Activated CD4-positive, alpha-beta T cell treated with anti-CD3 and anti-CD28 coated beads, Interleukin-2, amount 50 U/mL, for 16 hours (primary cell): ENCODE results near the gene SFT2D1.

Experiments
- DNase-seq: peaks from one replicate; pipeline ENCODE4 v3.0.0-alpha.2; 2020

SFT2D1 gene

DNA sequence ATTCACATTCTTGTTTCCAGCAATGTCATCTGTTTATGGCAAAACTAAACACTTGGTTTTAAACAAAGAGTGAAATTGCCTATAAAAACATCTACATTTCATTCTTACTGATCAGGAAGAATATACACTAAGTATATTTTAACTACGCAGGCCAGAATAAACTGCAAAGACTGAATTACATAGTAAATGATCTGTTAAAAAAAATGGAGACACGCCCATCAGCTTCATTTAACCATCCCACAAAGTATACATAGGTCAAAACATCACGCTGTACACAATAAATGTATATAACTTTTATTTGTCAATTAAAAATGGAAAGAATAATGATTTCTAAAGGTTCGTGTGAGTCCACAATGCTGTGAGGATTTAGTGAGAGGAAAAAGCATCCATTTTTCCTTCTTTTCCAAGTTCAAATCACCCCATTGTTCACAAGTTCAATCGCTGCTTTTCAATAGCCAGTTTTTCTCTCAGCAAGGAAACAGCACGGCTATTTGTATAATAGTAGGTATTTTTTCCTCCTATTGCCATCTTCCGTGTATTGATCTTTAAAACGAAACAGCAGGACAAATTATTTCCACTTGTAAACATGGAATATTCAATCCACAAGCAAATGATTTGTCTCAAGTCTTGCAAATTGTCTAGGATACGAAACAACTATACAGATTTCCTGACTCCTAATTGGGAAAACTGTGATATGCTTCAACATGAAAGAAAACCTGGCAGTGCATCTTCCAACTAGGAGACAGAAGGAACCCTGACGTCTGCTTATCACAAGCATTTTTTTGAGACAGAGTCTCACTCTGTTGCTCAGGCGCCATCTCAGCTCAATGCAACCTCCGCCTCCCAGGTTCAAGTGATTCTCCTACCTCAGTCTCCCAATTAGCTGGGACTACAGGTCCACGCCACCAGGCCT lies 10.6 kb downstream of the SFT2D1 start:
- no peak for DNase-seq

DNA sequence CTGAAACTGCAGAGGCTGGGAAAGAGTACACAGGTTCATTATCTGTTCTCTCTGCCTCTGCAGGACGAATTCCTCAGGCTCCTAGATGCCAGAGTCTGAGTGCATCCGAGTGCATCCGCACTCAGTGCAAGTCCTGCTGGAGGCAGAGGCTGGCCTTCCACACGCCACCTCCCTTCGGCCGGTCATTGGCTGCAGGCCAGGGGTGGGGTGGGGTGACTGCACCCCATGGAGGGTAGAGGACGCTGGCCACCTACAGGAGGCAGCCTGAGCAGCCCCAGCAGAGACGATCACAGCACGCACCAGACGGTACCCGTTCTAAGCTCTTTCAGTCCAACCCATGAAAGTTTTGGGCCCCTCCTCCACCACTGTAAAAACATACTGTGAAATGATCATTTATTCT lies 11.7 kb downstream of the SFT2D1 start:
- DNase-seq = no peak

DNA sequence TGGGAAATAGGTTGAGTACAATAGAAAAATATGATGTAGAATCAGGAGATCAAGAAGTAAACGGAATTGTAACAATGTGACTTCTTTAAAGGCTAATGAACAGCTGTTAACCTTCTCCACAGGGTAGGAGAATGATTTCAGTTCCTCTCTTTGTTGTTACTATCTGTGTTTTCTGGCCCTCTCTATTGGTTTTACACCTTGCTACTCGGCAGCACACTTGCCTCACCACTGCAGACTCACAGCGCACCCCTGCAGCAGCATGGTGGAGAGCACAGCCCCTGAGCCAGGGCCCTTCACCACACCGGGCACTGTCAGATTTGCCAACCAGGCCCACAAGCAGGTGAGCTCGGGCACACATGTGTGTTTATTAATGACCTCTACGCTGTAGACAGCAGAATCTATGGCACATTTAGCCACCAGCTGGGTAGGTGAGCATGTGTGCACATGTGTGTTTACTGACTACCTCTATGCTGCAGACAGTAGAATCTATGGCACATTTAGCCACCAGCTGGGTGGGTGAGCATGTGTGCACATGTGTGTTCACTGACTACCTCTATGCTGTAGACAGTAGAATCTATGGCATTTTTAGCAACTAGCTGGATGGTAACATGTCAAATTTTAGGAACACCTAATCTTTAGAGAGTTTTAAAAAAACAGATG lies 16.8 kb downstream of the SFT2D1 start:
- no peak for DNase-seq

DNA sequence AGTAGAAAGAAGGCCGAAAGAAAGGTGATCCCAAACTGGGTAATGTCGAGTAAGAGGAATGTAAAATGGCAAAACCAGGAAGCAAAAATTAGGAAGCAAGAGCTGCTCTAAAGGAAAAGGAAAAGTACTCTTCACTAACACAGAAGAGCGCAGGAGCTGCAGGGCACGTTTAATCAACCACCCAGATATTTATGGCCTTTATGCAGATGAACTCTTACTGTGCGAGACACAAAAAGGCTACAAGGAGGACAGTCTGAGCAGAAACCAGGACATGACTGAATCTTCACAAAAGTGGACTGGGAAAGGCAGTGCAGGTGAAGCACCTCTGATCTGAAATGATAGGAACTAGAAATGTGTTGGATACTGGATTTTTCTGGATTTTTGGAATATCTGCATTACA lies 18.9 kb downstream of the SFT2D1 start:
- no peak for DNase-seq

DNA sequence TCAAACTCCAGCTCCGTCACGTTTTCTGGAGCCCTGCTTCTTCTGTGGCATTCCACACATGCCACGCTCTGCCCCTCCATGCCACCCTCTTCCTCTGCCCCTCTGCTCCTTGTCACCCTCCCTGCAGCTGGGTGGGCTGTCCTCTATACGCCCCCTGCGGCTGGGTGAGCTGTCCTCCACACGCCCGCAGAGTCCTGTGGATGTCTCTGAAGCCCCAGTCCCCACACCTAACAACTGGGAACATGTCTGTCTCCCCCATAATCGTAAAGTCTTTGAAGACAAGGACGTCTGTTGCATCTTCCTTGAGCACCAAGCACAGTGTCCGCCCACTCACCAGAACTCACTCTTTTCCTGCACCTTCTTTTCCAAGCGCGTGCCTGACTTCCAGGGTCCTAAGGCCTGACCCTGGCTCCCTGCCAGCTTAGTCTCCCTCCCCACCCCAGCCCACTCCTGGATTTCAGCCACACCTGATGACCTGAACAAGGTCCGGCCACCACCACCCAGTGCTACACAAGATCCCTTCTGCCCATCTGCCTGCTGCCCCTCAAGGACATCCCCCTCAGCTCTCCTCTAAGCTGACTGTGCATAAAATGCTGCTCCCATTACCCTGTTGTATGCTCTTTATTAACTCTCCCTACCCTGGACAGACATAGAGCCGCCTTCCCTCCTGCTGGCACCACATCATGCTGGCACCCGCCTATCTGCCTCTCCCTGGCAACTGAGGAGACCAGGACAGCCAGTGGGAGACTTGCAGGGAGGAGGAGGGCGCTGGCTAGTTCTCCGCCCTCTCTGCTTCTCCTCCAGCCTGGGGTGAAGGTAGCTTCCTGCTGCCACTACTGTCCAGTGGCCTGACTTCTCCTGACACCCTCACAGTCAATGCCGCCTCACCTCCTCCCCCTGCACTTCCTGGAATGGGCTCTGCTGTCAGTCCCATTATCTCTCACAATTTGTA lies 23.4 kb downstream of the SFT2D1 start:
- no peak for DNase-seq

DNA sequence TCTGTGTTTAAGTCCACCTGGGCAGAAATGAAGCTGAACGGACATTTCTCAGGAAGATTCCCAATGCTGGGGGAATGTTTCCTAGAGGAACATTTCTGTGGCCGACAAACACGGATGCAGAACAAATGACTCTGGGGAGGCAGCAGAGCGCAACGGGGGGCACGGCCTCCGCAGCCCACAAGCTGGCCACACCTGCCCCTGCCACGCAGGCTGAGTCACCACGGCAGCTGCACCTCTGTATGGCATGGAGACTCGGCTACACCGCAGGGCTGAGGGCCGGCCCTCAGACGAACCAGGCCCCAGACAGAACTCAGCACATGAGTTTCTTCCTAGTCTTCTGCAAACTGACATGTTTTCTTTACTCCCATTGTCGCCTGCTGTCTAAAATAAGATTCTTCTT lies 24.1 kb downstream of the SFT2D1 start:
- DNase-seq = no peak

DNA sequence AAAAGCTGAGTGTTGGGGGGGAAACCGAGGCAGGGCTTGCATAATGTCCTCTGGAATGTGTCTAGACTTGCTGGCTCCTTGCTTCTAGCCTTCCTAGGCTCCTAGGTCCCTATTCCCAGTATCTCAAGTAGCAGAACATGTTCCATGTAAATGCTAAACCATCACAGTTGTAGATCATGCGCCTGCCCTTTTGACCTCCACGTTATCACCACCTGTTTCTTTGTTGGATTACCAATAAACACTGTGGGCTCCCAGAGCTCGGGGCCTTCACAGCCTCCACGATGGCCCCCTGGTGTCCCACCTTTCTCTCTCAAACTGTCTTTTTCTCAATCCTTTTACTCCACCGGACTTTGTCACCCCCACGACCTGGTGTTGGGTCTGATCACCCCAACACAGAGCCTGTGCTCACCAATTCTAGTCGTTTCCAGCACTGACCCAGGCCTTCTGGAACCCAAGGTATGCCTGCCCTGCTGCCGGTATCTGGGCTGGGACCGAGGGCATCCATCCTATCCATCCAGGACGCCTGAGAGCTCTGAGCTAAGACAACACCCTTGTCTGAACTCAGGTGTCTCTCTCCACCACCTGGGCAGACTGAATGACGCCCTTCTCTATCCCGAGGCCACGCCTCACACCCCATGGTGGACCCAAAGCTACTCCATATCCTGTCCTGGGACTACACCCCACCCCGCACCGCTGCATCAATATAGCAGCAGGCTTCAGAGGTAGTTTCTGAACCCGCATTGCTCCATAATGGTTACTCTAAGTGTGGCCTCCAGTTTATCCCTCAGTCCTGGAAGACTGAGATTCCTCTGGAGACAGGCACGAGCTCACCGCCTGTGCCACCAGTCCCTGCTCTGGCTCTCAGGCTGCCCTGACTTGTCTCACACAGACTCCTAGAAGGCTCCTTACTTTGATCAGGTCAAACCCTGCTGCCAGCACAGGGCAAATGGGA lies 24.8 kb downstream of the SFT2D1 start:
- no peak for DNase-seq

DNA sequence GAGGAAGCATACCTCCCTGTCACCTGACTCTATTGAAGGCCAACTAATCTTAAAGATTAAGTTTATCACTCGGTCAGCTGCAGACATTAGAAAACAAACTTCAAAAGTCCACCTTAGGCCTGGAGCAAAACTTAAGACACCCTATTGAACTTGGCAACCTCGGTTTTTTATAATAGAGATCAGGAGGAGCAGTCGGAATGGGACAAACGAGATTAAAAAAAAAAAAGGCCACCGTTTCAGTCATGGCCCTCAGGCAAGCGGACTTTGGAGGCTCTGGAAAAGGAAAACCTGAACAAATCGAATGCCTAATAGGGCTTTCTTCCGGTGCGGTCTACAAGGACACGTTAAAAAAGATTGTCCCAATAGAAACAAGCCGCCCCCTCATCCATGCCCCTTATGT lies 26.9 kb downstream of the SFT2D1 start:
- no peak for DNase-seq

DNA sequence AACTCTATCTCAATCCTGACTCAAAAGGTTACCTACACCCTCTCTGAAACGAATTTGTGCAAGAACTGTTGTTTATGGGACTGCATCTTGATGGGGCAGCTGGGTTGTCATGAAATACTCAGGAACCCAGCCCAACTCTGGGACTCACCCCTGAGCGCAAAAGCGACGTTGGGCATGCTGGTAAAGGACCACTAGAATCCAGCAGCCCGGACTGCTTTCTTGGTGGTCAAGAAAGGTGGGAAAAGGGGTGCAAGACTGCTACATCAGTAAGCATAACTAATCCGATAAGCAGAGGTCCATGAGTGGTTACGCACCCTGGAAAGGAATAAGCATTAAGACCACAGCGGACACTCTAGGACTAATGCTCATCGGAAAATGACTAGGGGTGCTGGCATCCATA lies 27.9 kb downstream of the SFT2D1 start:
- no peak for DNase-seq

DNA sequence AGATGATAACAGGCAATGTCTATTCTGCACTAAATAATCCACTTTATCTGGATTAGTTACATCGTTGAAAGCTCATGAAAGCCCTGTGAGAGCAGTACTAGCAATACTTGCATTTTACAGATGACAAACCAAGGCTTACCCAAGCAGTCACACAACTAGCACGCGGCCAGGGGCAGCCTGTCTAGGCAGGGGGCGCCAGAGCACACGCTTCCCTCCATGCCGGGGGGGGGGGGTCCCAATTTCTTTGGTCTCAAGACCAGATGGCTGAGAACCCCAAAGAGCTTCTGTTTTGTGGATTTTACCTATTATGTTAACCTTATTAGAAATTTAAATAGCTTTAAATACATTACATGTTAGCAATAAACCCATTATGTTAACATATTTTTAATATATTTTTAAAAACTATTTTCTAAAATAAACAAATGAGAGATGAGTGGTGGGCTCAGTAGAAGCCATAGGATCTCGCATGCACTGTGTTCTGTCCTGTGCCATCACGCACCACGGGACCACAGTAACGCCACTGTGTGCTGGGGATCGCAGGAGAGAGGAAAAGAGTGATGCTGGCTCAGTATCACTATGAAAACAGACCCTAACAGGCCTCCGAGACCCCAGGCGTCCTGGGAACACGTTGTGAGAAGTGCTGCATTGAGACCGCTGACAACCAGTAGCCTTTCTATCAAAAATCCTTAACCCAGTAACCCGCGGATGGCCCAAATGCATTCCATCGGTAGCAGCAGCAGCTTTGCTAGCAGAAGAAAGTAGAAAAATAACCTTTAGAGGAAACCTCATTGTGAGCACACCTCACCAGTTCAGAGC lies 28.9 kb downstream of the SFT2D1 start:
- DNase-seq = peak; percentile 60

DNA sequence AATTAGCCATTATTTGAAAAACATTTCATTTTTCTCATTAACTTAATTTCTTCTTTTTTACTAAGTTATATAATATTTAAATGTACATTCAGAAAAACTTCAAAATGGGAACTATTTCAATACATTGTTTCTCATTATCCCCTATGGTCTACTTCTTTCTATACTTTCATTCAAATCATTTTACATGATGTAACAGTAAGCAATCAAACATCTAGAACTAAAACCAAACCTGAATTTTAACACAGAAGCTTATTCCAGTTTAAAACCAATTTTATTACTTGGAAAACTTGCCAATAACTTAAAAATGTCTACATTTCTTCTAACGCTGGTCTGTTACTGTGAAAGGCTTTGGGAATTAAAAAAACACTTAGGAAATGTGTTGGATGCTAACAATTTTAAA lies 29.5 kb downstream of the SFT2D1 start:
- DNase-seq = no peak

DNA sequence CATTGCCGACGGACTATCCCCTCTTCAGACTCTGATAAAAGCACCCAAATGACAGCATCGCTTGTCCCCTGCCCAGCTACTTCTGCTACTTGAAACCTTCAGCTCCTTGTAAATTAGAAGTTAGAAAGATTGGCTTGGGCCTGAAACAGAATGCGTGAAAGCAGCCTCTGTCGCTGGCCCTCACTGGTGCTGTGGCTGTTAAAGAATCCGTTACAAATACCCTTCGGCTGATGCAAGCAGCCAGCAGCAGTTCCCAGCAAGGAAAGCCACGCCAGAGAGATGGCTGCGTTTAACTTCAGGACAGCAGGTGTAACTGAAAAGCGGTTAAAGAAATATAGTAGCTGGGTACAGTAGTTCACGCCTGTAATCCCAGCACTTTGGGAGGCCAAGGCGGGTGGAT lies 31.7 kb downstream of the SFT2D1 start:
- no peak for DNase-seq

DNA sequence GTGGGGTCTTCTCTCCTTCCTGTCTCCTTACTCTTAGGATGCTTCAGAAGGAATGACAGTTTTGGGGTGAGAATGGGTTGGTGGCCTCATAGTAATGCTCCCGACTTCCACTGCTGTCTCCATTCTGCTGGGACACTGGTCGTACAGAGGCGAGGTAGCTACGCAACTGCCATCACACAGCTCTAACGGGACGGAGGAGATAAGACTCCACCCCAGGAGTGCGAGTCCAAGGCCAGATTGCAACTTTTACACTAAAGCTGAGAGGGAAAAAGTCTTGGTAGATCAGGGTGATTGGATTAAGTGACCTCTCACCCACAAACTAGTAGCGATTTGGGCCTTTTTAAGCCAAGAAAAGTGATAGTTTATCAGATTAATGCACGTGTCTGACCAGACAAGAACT lies 32.4 kb downstream of the SFT2D1 start:
- DNase-seq = no peak

DNA sequence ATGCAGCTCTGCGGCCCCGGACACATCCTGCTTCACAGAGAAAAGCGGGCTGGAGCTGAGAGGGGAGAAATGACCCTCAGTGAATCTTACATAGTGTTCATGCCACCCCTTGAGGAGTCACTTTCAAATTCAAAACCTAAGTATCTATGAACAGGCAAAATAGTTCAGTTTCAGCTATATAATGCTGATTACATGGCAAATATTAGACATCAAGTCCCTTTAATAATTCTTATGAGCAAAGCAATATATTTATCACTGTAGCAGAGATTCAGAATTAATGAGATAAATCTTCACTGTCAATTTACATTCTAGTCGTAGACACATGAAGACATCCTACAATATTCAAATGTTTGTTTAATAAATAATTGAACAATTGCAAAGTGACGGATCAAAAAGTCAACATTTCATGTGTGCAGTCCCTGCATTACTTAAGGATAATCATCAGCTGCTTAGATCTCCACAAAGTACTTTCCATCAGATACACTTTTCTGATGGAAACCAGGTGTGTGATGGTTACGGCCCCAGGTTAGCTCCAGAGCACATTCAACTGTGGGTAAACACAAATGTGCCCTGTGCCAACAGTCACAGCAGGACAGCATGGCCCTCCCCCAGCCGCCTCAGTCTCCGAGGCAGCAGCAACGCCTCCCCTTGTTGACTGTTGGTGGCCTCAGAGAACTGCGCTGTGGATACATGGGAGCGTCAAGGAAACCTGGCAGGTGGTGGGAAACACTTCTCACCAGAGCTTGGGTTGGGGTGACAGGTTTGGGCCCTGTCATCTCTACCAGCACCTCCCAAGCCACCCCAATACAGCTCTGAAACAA lies 33.4 kb downstream of the SFT2D1 start:
- no peak for DNase-seq

DNA sequence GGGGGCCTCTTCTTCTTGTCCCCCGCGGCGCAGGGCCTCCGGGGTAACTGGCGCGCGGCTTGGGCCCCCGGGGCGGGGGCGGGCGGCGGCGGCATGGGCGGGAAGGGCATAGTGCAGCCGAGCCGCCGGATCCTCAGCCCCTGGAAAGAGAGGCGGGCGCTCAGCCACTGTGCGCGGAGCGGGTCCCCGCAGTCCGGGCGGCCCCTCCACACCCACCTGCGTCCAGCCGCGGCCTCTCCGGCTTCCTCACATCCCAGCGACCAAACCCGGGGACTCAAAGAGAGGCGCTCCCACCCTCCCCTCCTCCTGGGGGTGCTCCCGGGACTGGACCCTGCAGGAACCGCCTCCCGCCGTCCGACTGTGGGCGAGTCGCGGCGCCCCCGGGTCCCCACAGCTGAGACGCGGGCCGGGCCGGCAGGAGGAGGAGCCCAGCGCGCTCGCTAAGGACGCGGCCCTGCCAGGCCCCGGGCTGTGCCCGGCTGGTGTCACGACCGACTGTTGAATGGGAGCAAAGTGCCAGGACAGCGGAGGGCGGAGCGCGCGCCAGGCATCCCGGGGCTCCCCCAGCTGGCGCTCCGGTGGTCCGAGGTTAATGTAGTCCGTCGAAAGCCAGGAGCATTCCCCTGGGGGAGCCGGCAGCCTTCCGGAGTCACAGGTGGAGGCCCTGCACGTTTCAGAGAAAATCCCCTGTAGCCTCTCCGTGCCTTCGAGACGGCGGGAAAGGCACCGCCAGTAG lies 34.1 kb downstream of the SFT2D1 start, which contains the start of gene PRR18:
PRR18 (minus strand) TSS at position 360 of the 736 bp plus-strand sequence; CDS start at position 110, 250 bp downstream.
- no peak for DNase-seq

DNA sequence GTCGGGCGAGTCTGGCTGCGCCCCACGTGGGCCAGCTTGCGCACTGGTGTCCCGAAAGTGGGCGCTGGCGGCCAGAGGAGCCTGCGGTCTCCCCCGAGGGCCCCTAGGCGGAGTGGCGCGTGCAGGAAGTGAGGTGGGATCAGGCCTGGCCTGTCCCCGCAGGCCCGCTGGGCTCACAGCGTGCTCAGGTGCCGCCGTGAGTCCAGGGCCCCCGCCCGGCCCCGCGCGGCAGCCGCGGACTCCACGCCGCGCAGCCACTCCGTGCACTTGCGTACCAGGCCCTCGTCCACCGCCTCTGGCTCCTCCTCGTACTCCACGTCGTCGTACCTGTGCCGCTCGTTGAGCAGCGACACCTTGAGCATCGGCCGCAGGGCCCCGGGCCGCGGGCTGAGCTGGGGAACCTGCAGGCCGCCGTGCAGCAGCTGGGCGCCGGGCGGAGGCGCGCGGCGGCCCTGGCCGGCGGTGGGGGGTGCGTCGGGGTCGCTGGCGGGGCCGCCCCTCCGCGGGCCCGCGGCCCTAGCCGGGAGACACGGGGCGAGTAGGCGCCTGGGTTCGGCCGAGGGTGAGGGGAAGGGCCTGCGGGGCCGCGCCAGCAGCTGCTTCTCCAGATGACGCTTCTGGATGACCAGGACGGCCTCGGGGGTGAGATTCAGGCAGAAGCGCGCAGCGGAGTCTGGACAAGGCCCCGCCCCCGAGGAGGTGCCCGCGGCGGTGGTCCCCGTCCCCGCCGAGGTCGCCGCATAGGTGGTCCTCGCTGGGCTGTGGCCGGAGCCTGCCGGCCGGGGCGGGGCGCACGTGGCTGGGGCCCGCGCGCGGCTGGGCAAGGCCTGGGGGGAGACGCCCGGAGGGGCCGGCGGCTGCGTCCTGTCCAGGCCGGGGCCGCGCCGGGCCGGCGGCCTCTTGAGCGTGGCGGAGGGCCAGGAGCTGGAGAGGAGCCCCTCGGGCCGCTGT lies 35.0 kb downstream of the SFT2D1 start:
- no peak for DNase-seq

DNA sequence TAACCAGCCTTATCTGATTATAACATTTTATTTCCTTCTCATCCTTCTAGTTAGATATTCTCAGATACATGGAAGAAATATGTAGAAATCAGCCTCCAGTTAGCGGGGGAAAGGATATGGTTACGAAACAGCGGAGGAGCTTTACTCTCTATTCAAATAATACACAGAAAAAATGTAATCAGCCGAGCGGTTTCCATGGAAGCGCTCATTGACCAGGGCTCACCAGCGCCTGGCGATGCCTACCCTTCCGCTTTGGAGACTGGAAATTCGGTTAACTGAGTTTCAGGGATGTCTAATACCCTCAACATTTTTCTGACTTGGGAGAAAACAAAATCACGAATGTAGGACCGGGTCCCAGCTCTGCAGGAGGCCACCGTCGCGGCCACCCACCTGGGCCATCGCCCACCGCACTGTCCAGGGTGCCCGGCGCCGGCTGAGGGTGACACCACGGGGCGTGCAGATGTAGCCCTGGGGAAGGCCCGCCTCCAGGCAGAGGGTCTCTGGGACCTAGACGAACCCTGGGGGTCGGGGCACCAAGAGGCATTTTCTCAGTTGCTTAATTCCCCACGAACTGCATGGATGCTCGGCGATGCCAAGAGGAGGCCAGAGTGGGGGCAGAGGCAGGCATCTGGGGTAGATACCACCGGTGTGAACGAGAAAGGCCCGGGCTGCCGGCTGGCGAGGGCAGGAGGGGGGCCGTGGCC lies 35.8 kb downstream of the SFT2D1 start:
- no peak for DNase-seq
